GM12801 (cell line): ENCODE data around the gene DOCK9.

Source experiments
- TF ChIP-seq, protein P1 (sequence below): IDR thresholded peaks from one replicate; pipeline ENCODE4 v1.5.1; 2011; ENCODE audit warnings: control low read depth; ENCODE audit not compliant: insufficient read length; ENCODE audit errors: extremely low read depth

DOCK9 gene

GRCh38 chr13:98783856-98784478, 193.9 kb downstream of the DOCK9 start:
- TF ChIP-seq, protein P1, sequence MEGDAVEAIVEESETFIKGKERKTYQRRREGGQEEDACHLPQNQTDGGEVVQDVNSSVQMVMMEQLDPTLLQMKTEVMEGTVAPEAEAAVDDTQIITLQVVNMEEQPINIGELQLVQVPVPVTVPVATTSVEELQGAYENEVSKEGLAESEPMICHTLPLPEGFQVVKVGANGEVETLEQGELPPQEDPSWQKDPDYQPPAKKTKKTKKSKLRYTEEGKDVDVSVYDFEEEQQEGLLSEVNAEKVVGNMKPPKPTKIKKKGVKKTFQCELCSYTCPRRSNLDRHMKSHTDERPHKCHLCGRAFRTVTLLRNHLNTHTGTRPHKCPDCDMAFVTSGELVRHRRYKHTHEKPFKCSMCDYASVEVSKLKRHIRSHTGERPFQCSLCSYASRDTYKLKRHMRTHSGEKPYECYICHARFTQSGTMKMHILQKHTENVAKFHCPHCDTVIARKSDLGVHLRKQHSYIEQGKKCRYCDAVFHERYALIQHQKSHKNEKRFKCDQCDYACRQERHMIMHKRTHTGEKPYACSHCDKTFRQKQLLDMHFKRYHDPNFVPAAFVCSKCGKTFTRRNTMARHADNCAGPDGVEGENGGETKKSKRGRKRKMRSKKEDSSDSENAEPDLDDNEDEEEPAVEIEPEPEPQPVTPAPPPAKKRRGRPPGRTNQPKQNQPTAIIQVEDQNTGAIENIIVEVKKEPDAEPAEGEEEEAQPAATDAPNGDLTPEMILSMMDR, result no peak

GRCh38 chr13:98782654-98783053, 195.2 kb downstream of the DOCK9 start:
- TF ChIP-seq, protein P1, result no peak

GRCh38 chr13:98781905-98782304, 196.0 kb downstream of the DOCK9 start:
- TF ChIP-seq, protein P1, result no peak

DNA sequence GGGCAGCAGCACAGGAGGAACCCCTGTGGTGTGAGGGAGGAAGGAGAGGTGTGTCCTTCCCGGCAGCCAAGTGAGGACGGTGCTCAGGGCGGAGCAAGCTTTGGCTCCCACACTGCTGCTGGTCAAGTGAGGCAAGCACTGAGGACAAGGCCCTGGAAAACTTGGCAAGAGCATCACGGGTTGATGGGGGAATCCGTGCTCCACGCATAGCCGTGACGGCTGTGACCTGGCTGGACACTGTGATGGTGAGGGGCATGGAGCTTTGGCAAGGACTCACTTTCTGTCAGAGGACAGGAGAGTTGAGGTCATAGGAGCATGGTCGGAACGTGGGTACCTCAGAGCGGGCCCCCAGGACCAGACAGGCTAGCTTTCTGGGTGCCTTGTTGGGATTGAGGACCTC, 196.4 kb downstream of the DOCK9 start:
- TF ChIP-seq, protein P1, result no peak

DNA sequence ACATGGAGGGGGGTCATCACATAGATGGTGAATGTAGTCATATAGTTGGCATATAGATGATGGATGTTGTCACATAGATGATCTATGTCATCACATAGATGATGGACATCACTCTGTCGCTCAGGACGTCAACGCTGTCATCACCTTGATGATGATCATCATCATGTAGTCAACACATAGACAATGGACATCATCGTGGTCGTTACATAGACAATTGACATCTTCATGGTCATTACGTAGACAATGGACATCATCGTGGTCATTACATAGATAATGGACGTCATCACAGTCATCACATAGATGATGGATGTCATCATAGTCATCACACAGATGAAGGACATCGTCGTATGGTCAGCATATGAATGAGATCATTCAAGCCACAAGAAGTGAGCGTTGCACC, 196.8 kb downstream of the DOCK9 start:
- TF ChIP-seq, protein P1, result no peak

DNA sequence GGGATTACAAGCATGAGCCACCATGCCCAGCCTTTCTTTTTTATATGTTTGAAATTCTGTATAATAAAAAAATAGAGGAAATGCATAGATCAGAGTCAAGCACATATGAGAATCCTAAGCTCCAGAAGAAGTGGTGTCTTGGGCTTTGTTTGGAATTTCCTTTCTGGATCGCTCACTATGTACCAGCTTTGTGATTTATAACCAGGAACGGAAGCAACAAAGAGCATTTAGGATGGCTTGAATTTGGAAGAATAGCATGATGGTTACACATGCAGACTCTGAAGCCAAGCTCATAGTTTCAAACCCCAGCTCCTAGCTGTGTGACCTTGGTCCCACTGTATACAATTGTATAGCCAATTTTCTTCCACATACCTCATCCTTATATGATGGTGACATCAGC, 197.4 kb downstream of the DOCK9 start:
- TF ChIP-seq, protein P1, result no peak

DNA sequence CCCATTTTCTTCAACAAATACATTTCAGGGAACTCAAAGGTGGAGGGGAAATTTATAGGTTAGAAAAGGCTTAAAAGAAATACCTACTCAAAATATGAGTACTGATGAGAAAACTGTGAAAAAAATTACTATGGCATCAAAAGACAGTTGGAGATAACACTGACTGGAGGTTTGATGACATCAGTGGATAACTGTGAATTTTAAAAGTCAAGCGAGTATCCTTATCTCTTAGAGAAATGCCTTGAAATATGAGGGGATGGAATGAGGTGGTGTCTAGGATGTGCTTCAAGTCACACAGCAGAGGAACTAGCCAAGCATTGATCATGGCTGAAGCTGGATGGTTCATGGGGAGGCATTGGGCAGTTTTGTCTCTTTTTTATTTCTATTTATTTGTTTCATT, 198.2 kb downstream of the DOCK9 start:
- TF ChIP-seq, protein P1, result no peak
